SHP77 (cell line): Measurements from ENCODE around the gene KCNMA1.

Experiments
- DNase-seq, 2 experiments: peaks; one replicate each; lab custom pipeline; 2025; lab: John Stamatoyannopoulos, UW

The KCNMA1 gene

DNA sequence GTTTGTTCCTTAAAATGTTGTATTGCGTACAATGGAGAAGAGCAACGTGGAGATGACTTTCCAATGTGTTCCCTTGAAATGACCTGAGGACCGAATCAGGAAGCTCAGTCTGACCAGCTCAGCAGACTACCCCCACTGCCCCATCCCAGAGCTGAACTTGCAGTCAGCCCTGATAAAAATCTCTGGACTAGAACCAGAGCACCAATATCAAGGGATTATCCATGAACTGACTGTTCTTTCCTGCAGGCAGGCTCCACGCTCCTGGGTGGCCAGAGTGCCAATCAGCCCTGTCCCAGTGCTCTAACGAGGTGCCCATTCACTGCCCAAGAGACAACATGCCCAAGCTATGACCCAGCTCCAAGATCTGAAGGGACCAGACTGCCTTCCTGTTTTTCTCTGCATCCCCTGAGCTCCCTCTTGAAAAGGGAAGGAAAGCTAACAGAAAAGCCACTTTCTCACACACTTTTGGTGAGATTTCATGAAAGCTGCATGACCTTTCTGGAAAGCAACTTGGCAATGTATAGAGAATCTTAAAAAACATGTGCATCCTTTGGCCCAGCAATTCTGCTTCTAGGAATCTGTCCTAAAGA is 130.2 kb downstream of the KCNMA1 start:
- DNase-seq, result no peak

DNA sequence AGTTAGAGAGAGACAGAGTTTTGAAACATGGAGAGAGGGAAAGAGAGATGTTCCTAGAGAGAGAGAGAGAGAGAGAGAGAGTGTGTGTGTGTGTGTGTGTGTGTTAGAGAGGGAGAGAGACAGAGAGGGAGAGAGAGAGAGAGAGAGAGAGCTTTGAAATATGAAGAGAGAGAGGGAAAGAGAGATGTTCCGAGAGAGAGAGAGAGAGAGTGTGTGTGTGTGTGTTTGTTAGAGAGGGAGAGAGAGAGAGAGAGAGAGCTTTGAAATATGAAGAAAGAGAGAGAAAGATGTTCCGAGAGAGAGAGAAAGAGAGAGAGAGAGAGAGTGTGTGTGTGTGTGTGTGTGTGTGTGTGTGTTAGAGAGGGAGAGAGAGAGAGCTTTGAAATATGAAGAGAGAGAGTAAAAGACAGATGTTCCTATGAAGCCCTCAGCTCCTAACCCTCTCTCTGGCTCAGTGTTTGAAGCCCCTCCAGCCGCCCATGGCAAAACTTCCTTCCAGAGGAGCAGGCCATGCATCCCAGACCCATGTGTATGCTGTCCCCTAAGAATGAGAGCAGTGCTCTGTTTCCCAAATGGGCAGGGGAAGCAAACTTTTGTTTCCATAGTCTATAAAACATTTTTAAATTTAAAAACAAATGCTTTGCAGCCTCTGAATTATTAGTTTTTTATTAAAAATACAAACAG is 130.9 kb downstream of the KCNMA1 start:
- DNase-seq, result no peak

DNA sequence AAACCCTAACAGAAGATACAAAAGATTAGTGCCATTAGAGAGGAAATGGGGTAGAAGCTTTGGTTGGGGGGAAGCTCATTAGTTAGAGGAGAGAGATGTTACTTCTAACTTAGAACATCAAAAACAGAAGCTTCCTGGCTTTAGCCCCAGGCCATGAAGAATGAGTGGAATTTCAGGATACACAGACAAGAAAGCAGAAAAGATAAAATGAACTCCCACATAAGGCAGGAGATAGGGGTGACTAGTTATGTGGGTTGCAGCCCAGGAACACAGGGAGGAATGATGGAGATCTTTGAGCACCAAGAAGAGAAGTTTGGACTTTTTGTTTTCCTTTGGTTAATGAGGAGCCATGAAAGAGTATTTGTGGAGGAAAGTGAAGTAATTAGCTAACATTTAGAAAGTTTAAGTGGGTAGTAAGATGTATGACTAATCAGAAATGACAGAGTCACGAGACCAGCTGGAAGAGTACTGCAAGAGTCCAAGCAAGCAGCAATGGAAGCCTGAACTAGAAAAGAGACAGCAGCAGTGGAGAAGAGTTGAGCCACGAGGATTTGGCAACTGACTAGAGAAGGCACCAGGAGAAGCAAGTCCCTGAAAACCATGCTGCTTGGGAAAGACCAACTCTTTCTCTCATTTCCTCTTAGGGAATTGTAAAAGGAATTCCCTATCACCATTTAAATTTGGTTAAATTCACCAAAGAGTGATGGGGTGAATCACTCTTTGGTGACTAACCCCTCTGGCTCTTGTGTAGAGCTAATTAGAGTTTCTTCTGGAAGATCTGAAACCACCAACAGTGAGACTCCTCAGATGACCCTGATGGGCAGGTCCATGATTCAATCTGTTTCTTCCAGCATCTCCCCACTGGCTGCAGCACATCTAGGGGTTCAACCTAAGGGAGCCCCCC is 131.9 kb downstream of the KCNMA1 start:
- no peak for DNase-seq

DNA sequence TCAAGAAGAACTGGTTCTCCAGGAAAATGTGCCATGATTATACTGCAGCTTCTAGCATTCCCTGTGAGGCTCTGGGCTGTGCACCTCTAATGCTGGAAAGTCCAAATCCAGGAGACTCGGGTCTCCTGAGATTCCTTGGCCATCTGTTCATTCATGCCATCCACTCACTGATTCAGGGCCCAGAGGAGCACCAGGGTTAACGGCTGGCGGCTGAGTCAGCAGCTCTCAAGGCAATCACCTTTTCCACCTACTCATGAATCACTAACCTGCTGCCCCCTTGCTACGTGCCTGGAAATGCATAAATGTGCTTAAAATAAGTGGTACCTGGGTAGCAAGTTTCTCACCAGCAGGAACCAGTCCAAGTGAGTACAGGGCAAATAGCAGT is 132.7 kb downstream of the KCNMA1 start:
- DNase-seq, result no peak

DNA sequence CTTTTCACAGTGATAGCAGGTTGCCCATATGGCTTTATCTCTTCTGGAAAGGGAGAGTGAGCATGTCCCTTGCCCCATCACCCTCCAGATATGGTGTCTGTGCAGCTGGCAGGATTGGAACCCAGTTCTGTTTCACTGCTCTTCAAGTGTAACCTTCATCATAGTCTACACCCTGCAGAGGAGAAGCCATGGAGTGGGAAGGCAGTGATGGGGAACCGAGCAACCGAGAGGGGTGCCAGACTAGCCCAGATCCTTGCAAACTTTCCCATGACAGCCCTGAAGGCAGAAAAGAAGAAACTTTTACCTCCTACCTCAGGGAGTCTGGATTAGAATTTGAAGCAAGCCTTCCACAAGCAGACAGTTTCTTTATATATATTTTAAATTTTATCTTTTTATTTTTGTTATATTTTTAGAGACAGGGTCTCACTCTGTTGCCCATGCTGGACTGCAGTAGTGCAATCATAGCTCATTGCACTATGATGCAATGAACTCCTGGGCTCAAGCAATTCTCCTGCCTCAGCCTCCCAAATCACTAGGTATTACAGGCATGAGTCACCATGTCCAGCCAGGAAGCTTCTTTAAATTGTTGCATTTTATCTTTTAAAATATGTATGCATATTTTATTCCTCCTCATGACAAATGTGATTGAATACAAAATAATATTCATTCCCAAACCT is 133.3 kb downstream of the KCNMA1 start:
- DNase-seq, result no peak

DNA sequence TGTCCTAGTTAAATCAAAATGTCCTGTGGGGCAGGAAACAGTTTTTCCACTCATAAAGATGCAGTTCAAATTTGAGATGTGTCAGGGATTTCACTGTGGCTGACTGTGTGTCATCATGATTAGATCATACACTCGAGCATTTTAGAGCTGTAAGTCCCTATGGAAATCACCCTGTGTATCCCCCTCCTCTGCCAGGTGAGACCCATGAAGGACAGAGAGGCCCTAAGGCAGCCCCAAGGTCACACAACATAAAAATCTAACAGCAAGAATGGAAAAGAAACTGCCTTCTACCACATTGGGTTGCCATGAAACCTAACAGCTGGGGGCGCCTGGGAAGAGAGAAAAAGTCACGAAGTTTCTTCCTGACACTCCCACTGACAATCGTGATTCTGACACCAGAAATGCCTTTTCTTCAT is 135.8 kb downstream of the KCNMA1 start:
- no peak for DNase-seq

DNA sequence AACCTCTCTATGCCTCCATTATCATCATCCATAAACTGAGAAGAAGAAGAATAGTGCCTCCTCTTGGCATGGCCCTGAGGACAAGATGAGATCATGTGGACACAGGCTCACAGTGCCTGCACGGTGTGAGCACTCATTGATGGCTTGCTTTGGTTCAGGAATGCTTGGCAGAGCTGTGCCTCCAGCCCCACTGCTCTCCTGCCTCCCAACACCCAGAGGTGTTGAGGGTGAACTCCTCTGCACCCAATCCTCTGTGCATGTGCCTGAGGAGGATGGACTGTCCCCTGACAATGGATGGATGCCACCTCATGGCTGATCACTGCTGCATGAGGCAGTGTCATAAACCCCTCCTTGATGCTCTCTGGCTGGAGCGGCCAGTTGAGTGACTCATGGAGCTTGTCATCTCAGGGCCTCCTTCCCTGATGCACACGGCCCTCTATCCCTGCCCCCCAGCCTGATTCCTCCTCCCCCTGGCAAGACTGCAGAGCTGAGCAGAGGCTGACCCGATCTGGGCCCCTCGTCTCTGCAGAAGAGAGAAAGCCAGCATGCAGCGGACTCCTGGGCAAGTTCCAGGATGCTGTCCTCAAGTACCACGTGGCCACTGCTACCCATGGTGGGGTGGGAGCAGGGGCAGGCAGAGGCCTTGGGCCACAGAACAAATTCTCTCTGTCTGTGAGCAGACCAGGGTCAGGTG is 136.3 kb downstream of the KCNMA1 start:
- no peak for DNase-seq

DNA sequence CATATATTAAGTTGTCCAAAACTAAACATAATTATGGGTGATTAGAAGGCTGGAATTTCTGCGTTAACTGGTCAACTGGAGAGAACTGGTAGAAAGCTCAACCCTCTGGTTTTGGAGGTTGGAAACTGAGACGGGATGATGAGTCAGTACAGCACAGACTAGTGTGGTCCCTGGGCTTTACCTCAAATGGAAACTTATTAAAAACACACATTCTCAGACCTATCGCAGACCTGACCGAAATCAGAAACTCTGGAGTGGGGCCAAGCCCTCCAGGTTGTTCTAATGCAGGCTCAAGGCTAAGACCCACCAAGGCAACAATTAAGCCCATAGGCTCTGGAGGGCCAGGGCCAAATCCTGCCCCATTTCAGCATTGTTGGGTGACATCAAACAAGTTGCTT is 136.9 kb downstream of the KCNMA1 start:
- no peak for DNase-seq

DNA sequence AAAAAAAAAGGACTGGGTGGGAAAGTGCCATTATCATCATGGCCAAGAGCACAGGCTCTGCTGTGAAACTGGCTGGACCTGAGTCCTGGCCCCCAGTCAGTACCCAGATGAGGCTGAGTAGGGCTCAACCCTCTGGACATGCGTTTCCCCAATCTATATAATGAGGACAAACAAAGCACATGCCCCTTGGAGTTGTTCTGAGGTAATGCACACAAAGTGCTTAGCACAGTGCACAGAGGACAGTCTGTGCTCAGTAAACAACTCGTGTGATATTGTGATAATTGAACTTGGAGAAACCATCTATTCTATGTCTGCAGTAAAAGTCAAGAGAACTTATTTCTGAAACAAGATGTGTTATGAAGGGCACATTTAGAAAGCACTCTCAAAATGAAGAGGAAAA is 138.8 kb downstream of the KCNMA1 start:
- DNase-seq, result no peak

DNA sequence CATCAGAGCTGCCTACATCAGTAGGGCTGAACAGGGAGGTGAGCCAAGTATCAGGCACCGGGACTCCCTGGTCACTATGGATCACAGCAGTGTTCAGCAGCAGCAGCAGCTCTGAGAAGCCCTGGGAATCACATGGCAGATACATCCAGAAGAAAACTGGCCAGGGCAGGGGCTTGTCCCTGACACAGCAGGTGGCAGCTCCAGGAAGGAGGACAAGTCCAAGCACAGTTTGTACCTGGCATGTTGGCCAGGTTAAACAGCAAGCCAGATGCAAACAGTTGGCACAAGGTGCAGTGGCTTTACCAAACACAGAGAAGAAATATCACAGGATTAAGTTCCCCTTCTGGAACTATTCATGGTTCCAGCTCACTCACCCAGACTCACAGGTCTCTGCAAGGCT is 139.4 kb downstream of the KCNMA1 start:
- no peak for DNase-seq

DNA sequence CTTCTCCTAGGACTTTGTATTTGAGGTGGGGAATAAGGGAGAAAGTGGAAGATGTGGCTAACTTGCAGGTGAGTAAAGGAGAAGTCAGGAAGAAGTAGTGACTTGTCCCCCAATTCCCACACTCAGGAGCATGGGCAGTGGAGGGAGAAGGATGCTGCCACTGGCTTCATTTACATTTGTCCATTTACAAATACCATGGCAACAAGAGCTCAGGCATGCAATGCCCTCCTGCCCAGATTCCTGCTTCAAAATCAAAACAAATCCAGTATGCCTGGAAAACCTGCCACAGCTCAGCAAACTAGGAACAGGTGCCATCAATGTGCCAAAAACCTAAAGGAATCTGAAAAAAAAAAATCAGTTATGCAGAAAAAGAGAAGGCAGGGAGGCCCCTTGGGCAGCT is 139.9 kb downstream of the KCNMA1 start:
- DNase-seq, result no peak

DNA sequence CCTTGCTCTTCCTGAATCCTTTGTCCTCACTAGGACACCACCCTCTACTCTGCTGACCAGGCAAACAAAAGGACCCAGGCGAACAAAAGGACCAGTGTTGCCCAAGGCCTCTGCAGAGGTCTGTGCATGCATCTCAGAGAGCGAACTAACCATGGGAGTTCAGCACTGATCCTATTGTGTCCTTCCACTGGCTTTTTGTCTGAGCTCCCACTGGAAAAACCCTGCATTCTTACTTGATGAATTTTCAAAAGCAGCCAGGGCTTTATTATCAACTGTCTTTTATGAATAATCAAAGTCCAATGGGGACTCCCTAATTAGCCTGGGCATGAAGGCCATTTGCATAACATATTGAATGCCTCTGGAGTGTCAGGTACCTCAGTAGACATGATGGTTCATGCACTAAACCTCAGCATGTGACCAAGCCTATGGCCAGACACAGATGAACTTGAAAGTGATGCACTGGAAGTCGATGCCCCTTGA is 140.6 kb downstream of the KCNMA1 start:
- DNase-seq, result no peak

DNA sequence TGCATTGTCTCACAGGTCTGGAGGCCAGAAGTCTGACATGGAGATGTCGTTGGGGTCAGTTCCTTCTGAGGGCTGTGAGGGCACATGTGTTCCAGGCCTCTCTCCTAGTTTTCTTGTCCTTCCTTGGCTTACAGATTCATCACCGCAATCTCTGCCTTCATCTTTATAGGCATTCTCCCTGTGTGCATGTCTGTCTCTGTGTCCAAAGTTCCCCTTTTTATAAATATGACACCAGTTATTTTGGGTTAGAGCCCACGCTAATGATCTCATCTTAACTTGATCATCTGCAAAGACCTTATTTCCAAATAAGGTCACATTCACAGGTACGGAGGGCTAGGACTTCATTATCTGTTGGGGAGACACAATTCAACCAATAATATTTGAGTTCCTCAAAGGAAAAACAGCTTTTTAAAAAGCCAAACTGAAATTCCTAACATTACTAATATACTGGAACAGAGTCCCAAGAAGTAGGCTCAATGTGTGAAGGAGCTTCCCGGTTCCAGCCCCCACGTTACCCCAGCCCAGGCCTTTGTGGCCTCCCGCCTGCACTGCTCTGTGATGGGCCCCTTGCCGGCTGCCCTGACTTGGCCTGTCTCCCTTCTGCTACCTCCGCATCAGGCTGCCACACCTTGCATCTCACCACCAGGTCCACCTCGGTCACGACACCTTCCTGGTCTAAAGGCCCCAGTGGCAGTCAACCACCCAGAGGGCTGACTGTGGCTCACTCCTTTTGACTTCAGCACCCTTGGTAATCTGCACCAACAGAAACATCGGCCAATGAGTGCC is 142.7 kb downstream of the KCNMA1 start:
- DNase-seq, result no peak

DNA sequence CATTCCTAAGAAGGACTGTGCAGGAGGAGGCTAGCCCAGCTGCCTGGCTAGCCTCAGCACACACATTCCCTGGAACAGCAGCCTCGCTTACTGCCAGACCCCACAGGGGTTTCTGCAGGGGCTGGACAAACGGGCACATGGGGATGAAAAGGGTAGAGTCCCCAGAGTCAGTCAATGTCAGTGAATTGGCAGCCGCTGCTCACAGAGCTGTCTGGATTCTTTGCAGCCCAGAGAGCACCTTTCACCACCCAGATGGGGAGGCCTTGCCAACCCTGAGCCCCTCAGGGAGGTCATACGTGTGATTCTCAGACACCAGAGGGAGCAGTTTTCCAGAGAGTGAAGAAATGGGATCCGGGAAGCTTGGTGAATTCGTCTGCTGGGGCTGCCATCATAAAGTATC is 143.3 kb downstream of the KCNMA1 start:
- DNase-seq, result no peak

DNA sequence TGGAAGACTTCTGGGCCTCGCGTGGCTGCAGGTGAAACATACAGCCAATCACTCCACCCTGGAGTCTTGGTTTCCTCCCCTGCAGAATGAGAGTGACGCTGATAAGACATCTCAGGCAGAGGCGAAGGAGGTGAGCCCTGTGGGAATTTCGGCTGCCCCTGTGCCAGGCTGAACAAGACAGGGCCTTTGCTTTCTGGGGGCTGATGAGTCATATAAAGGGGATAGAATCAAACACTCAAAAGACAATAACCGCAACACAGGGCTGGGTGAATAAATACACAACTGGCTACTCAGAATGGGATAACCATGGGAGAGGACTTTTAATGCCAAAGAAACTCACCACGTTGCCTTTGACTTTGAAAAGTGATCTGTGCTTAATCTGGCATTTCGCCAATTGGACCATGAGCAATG is 143.8 kb downstream of the KCNMA1 start:
- DNase-seq, result no peak

DNA sequence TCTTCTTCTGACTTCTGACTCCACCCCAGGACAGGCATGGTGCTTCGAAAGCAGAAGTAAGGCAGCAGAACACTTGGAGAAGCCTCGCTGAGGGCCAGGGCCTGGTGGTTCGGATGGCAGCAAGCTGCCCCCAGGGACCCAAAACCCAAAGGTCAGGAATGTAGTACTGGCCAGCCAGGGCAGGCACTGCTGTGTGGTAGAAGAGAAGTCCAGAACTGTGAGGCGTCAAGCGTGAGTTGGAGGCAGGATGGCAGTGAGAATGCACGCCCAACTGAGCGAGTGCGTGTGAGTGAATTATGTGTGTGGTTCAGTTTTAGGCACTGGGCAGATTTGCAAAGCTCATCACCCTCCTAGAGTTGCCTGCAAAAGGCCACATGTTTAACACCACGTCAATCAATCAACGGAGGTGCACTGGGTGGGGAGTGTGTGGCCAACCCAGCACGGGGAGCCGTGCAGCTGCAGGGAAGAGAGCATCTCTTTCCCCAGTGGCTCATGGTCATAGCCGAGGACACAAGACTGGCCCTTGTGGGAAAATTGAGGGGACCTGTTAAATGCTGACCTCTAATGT is 144.3 kb downstream of the KCNMA1 start:
- DNase-seq, result no peak

DNA sequence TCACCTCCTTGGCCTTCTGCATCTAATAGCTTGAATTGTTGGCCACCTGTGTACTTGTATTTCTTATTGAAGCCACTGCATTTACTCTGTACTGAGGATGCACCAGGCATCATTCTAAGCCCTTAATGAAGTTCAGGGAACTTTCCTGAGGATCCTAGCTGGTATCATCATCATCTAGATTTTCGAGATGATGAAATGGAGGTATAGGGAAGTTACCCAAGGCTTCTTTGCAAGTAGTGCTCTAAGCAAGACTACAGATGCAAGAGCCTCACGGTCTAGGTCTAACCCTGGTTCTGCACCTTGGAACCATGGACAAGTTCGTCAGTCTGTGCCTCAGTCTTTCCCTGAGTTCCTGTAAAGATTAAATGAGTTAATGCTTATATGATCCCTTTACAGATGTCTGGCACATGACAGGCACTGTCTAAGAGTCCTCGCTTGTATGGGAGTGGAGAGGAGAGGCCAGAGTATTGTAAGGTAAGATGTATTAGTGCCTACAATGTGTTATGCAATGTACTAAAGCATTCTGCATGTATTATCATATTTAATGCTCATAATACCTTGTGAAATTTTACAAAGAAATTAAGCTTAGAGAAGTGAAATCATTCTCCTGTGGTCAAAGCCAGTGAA is 145.1 kb downstream of the KCNMA1 start:
- no peak for DNase-seq

DNA sequence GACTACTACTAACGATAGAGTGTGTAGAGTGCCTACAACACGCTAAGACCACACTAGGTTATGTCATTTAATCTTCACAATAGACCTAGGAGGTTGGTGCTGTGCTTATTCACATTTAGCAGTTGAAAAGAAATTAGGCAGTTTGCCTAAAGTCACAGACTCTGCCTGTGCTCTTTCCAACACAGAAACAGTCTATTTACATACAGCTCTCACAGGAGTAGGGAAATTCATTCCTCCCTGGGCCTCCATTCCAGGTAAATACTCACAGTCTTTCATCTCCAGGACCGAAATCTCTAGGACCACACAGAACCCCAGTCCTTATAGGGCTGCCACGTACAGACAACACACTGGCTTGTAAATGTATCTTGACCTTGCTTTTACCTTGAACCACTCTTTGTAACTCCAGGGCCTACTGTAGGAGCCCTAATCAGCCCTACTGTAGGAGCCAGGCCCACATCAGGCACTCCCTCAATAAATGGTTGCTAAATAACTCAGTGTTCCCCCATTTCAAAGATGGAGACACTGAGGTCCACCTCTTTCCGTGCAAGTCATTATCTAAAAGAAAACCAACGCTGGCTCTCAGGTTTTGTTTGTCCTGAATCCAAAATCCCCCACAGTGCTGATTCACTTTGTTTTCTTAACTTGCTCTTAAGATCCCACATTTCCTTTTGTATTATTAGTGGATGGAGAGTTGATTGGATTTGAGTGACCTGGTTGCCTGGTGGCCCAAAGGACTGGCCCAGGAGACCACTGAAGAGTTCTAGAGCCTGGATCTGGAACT is 146.9 kb downstream of the KCNMA1 start:
- no peak for DNase-seq

DNA sequence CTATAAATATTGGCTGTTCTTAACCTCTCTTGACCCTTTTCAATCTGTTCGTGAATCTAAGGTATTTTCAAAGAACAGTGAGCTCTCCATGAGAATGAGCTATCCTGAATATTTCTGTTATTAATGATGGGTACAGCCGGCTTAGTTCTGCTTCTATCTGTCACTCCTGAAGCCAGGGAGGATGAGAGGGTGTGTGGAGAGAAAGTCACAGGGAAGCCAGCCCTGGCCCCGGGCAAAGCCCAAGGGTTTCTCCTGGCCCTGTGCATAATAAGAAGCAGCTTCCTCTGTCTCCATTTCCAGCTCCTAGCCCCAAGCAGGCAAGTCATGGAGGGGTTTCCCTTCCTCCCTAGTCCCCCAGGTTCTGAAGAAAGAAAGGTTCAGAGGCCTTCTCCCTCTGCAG is 151.1 kb downstream of the KCNMA1 start:
- no peak for DNase-seq
